ENCODE data around the gene LEF1. TPM values are rescaled to one million over a fixed set of nuclear protein-coding genes. Genes with fewer than 3 reads are reported as not detected.
"Not testable (repeated sequence)": the region's sequence is repeated elsewhere in the genome, so short reads cannot be mapped to it uniquely, and the experiment has no call there.

Gene LEF1
- total RNA-seq, 1 experiment from 2014 or later: 91.7 TPM

- in situ Hi-C loops (cut with HindIII; ENCODE audit: low pct_unique_long_range_greater_than_20kb, low sequenced_read_pairs): no loop called here
- no peak for DNase-seq (ENCODE audit: low read depth, low spot score)
These were observed 134.2 kb downstream of the LEF1 start for GRCh38 chr4:108034565-108034964.

GRCh38 chr4:108033348-108033747 lies 135.4 kb downstream of the LEF1 start:
- in situ Hi-C loops (cut with HindIII; ENCODE audit: low pct_unique_long_range_greater_than_20kb, low sequenced_read_pairs): no loop called here
- DNase-seq (ENCODE audit: low read depth, low spot score): peak; percentile 10

GRCh38 chr4:108031427-108032083 lies 137.2 kb downstream of the LEF1 start:
- no peak for DNase-seq (ENCODE audit: low read depth, low spot score)

GRCh38 chr4:108030332-108030731 lies 138.4 kb downstream of the LEF1 start:
- in situ Hi-C loops (cut with HindIII; ENCODE audit: low pct_unique_long_range_greater_than_20kb, low sequenced_read_pairs): no loop called here
- peak; percentile 82 for DNase-seq (ENCODE audit: low read depth, low spot score)

More at GRCh38 chr4:108031427-108032083, 137.2 kb downstream of the LEF1 start:
- in situ Hi-C loops (cut with HindIII; ENCODE audit: low pct_unique_long_range_greater_than_20kb, low sequenced_read_pairs): no loop called here

GRCh38 chr4:108029731-108030130 lies 139.0 kb downstream of the LEF1 start:
- no peak for DNase-seq (ENCODE audit: low read depth, low spot score)

GRCh38 chr4:108029016-108029720 lies 139.6 kb downstream of the LEF1 start:
- no peak for DNase-seq (ENCODE audit: low read depth, low spot score)
- in situ Hi-C loops (cut with HindIII; ENCODE audit: low pct_unique_long_range_greater_than_20kb, low sequenced_read_pairs): no loop called here

More at GRCh38 chr4:108029731-108030130, 139.0 kb downstream of the LEF1 start:
- in situ Hi-C loops (cut with HindIII; ENCODE audit: low pct_unique_long_range_greater_than_20kb, low sequenced_read_pairs): no loop called here

- no peak for DNase-seq (ENCODE audit: low read depth, low spot score)
- in situ Hi-C loops (cut with HindIII; ENCODE audit: low pct_unique_long_range_greater_than_20kb, low sequenced_read_pairs): no loop called here
These were observed 143.9 kb downstream of the LEF1 start for GRCh38 chr4:108024878-108025165.

- no peak for DNase-seq (ENCODE audit: low read depth, low spot score)
- in situ Hi-C loops (cut with HindIII; ENCODE audit: low pct_unique_long_range_greater_than_20kb, low sequenced_read_pairs): no loop called here
These were observed 144.5 kb downstream of the LEF1 start for GRCh38 chr4:108024085-108024877.

GRCh38 chr4:108018884-108019187 lies 149.9 kb downstream of the LEF1 start:
- DNase-seq (ENCODE audit: low read depth, low spot score): no peak
- in situ Hi-C loops (cut with HindIII; ENCODE audit: low pct_unique_long_range_greater_than_20kb, low sequenced_read_pairs): no loop called here

- DNase-seq (ENCODE audit: low read depth, low spot score): peak; percentile 79
- in situ Hi-C loops (cut with HindIII; ENCODE audit: low pct_unique_long_range_greater_than_20kb, low sequenced_read_pairs): no loop called here
These were observed 150.5 kb downstream of the LEF1 start for GRCh38 chr4:108018040-108018883.

- DNase-seq (ENCODE audit: low read depth, low spot score): no peak
- in situ Hi-C loops (cut with HindIII; ENCODE audit: low pct_unique_long_range_greater_than_20kb, low sequenced_read_pairs): no loop called here
These were observed 154.8 kb downstream of the LEF1 start for GRCh38 chr4:108013955-108014354.

- in situ Hi-C loops (cut with HindIII; ENCODE audit: low pct_unique_long_range_greater_than_20kb, low sequenced_read_pairs): no loop called here
- no peak for DNase-seq (ENCODE audit: low read depth, low spot score)
These were observed 155.4 kb downstream of the LEF1 start for GRCh38 chr4:108013327-108013726.

GRCh38 chr4:108012382-108012781 lies 156.3 kb downstream of the LEF1 start:
- DNase-seq (ENCODE audit: low read depth, low spot score); in situ Hi-C loops (cut with HindIII; ENCODE audit: low pct_unique_long_range_greater_than_20kb, low sequenced_read_pairs): not testable (repeated sequence)

GRCh38 chr4:108010167-108010566 lies 158.6 kb downstream of the LEF1 start:
- no peak for DNase-seq (ENCODE audit: low read depth, low spot score)
- in situ Hi-C loops (cut with HindIII; ENCODE audit: low pct_unique_long_range_greater_than_20kb, low sequenced_read_pairs): no loop called here

- DNase-seq (ENCODE audit: low read depth, low spot score): no peak
- in situ Hi-C loops (cut with HindIII; ENCODE audit: low pct_unique_long_range_greater_than_20kb, low sequenced_read_pairs): no loop called here
These were observed 160.0 kb downstream of the LEF1 start for GRCh38 chr4:108008721-108009120.

GRCh38 chr4:108007984-108008383 lies 160.7 kb downstream of the LEF1 start:
- in situ Hi-C loops (cut with HindIII; ENCODE audit: low pct_unique_long_range_greater_than_20kb, low sequenced_read_pairs): no loop called here
- DNase-seq (ENCODE audit: low read depth, low spot score): no peak

- in situ Hi-C loops (cut with HindIII; ENCODE audit: low pct_unique_long_range_greater_than_20kb, low sequenced_read_pairs): no loop called here
These were observed 162.4 kb downstream of the LEF1 start for GRCh38 chr4:108006361-108006760.

GRCh38 chr4:108005807-108006206 lies 162.9 kb downstream of the LEF1 start:
- no peak for DNase-seq (ENCODE audit: low read depth, low spot score)
- in situ Hi-C loops (cut with HindIII; ENCODE audit: low pct_unique_long_range_greater_than_20kb, low sequenced_read_pairs): no loop called here

More at GRCh38 chr4:108006361-108006760, 162.4 kb downstream of the LEF1 start:
- DNase-seq (ENCODE audit: low read depth, low spot score): no peak

All from SK-MEL-5 (cell line).